NCI-H1694 treated with DMSO at 0.1 percent for 48 hours (cell line): ENCODE results near the gene DNAJB2.
"Not testable (repeated sequence)": the region's sequence is repeated elsewhere in the genome, so short reads cannot be mapped to it uniquely, and the experiment has no call there.

ENCODE experiments used
- DNase-seq: peaks from one replicate; lab custom pipeline; 2025; lab: John Stamatoyannopoulos, UW

The DNAJB2 gene

DNA sequence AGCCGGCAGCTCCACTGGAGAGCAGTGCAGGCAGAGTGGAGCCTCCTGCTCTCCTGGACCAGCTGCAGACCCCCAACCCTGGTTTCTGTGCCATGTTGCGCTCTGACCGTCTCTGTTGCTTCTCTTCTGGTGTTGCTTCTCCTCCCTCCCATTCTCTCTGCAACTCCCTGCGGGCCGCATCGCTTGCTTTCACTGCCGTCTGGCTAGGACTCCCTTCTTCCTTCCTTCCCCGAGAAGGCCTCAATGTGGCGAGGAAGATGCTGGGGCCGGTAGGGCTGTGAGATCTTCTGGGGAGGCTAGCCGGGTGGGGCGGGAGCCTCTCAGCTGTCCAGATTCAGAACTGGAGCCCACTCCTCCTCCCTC is 6.2 kb downstream of the DNAJB2 start:
- DNase-seq: no peak

DNA sequence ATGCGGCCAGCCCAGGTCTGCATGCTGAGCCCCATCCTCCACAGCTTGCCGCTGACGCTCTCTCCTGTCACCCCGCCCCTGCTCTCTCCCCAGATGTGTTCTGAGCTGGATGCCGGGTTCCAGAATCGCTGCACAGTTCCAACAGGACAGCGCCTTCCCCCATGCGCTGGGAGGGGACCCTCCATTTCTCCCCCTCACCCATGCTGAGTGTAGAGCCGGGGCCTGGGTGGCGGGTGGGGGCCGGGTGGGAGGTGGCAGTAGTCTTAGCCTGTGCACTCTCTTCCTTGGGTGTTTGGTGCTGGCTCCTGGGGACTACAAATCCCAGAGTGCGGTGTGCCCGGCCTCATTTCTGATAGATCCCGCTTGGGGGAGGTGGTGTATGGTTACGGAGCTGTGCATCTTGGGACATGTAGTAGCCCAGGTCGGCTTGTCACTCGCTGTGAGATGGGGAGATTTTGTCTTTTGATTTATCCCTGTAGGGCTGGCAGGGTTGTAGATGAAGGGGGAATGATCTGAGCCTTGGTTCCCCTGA is 6.8 kb downstream of the DNAJB2 start:
- DNase-seq: no peak

DNA sequence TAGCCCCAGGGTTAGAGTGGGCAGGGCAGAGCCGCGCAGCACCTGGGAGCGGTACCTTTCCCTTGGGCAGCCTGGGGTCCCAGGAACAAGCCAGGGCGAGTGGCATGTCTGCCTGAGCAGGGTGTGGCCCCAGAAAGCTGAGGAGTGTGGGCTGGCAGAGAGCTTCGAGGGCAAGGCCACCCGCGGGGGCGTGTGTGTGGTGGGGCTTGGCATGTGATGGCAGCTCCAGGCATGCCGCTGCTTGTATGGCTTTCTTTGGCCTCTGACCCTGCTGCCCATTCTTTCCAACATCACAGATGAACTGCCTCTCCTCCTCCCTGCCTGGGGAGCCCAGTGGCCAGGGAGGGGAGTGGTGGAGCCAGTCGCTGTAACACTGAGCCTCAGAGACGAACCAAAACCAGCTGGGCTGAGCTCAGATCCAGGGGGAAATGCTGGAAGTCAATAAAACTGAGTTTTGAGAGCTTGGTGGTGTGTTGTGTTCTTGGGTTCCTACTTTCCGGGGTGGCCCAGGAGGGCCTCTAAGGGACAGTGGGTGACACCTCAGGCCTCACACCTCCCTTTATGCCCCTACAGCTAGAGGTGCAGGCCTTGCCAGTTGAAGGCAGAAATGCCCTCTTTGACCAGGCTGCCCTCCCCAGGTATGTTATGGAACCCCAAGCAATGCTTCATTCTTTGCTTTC is 7.4 kb downstream of the DNAJB2 start:
- no peak for DNase-seq

DNA sequence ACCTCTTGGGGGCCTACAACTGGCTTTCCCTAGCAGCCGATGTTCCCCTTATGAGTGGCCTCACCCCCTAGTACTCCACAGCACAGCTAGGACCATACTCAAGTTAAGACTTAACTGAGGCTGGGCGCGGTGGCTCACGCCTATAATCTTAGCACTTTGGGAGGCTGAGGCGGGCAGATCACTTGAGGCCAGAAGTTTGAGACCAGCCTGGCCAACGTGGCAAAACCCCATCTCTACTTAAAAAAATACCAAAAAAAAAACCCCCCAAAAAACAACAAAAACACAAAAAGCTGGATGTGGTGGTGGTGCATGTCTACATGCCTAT is 7.9 kb downstream of the DNAJB2 start:
- DNase-seq: not testable (repeated sequence)

DNA sequence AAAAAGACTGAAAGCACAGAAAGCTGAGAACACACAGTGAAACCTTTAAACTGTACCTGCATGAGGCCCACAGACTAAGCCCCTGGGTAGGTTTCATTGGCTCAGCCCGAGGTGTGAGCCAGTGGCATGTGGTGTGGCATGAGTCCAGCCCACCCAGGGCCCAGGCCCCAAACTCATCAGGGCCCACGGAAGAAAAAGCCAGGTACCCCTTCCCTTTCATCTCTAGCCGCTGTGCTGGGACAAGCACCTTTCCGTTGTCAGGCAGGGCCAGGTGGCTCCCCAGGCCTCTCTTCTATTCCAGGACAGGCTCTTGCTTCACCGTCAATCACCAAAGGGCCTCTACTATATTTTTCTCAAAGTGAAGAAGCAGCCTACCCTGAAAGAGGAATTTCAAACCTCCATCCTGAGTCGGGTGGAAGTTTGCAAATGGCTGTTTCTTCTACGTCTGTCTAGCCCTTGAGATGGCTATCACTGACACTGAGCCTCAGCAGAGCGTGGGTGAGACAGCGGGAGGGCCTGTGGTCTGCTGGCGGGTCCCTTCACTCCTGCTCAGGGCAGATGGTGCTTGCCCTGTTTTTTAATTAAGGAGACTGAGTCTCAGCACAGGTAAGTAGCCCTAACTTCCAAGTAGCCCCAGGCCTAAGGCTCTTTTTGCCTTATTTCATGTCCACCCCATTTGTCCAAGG is 8.6 kb downstream of the DNAJB2 start:
- DNase-seq: no peak

DNA sequence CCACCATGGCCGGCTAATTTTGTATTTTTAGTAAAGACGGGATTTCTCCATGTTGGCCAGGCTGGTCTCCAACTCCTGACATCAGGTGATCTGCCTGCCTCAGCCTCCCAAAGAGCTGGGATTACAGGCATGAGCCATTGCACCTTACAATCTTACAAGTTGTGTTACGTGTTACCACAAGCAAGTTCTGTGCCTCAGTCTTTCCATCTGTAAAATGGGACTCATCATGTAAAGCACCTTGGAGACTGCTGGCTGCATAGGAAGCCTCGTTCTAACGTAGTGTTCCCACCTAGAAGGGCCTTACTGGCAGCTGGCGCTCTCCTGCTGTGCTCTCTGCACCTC is 10.0 kb downstream of the DNAJB2 start:
- peak; percentile 80 for DNase-seq

DNA sequence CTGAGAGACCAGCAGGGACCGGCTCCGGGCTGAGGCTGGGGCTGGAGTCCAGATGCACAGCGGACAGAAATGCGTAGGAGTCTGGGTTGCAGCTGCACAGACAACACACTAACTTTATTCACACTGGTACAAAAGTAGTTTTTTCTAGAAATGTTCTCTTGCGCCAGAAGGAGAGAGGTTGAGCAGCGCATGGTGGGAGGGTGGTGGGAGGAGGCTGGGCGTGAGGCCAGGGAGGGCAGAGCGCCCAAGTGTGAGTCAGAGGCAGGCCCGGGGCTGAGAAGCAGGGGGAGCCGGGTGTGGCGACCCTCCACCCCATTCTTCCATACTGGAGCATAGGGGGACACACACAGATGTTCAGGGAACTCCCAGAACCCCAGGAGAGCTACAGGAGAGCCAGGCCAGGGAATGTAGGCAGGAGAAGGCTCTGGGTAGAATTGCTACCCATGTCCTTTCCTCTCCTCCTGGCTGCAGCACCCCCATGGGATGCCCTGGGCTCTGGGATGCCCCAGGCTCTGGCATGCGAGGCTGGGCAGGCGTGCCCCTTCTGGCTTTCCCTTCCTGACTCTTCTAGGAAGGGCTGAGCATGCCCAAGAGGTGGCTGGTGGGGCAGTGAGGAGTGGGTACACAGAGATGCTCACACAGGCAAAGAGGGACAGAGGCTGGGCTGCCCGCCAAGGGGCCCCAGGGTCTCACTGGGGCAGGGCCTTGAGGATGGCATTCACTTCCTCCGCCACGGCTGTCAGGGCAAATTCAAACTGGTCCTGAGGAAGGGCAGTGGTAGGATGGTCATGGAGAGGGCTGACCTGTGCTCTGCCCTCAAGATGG is 10.6 kb downstream of the DNAJB2 start:
- peak; percentile 80 for DNase-seq

DNA sequence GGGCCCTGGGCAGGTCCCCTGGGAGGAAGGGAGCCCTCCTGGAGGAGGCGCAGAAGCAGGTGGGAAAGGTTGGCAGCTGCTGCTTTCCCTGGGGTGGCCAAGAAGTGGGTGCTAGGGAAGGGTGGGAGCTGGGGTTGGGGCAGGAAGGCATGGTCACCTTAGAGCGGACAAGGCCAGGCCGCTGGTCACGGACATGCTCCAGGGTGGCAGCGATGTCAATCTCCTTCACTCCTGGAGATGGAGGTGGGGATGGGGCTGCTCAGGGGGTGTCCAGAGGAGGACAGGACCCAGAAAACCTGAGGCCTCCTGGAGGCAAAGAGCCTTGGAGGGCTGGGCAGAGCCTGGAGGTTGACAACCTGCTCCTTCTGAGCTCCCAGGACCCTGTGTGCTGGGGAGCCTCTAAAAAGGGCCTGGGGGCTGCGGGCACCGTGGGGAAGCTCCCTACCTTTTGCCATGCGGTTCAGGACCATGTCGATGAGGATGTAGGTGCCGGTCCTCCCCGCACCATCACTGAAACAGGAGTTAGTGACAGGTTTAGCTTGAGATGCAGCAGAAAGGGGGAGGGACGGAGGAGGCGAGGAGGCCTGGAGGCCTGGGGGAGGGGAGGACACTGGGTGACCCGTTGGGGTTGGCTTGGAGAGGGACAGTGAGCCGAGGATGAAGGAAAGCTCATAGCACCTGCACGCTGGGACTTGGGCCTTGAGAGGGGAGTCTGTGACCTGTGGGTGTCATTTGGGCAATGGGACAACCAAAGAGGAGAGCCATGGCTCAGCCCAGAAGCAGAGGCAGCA is 11.4 kb downstream of the DNAJB2 start:
- no peak for DNase-seq

DNA sequence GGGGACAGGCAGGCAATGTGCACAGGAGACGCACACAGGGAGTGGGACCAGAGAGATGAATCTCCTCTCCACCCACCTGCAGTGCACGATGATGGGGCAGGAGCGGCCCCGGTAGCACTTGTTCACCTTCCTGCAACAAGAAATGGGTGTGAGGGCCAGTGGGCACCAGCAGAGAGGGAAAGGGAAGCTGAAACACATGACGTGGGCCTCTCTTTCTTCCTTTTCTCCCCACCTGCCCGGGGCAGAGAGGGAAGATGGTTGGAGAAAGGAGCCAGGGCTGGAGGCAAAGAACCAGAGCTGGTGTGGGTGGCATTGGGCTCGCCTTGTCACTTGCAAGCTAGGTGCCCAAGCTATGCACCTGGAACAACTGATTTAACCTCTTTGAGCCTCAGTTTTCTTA is 12.2 kb downstream of the DNAJB2 start:
- DNase-seq: no peak

DNA sequence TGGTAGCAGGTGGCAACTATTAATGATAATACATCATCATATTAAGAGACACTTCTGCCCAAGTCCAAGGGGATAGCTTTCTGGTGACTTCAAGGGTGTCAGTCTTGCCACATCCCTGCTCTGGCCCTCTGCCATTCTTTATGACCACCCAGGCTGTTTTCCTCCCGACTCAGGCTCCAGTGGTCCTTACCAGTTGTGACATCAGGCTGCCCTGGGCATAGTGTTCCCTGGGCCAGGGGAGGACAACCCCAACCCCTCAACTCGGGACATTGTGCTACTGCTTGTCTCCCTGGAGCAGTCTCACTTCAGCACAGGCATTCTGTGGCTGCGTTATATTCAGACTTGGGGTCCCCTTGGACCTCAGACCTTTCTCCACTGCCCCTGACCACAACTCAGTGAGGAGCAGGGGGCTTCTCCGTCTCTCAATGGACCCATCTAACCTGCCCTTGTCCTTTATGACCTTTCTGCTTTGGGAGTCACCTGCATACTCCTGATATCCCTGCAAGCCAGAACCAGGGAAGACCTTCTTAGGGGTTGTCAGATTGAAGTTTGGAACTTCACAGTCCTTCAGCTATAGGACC is 12.8 kb downstream of the DNAJB2 start:
- no peak for DNase-seq

DNA sequence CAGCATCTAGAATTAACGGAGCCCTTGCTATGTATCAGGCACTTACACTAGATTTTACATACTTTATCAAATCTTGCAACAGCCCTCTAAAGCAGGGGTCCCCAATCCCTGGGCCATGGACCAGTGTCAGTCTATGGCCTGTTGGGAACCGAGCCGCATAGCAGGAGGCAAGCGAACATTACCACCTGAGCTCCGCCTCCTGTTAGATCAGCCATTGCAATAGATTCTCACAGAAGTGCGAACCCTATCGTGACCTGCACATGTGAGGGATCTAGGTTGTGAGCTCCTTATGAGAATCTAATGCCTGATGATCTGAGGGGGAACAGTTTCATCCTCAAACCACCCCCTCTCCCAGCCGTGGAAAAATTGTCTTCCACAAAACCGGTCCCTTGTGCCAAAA is 13.4 kb downstream of the DNAJB2 start:
- no peak for DNase-seq

DNA sequence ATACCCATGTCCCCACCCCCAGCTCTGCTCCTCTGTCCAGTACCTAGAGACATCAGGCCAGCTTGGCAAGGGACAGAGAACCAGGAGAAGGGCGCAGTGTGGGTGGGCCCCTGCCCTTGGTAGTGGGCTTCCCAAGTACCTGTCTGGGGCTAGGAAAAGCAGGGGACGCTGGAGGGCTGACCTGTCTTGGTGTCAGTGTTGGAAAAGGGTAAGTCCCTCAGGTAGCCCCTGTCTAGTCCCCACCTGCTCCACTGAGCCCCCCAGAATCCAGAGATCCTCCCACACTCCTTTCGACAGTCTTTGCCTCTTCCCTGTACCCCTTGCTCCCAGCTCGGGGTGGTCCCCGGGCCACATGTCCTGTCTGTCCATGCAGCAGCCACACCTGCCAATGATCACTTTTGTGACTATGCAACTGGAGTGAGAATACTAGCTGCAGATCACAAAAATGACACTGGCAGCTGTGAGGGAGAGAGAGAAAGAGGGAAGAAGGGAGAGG is 14.6 kb downstream of the DNAJB2 start:
- no peak for DNase-seq

DNA sequence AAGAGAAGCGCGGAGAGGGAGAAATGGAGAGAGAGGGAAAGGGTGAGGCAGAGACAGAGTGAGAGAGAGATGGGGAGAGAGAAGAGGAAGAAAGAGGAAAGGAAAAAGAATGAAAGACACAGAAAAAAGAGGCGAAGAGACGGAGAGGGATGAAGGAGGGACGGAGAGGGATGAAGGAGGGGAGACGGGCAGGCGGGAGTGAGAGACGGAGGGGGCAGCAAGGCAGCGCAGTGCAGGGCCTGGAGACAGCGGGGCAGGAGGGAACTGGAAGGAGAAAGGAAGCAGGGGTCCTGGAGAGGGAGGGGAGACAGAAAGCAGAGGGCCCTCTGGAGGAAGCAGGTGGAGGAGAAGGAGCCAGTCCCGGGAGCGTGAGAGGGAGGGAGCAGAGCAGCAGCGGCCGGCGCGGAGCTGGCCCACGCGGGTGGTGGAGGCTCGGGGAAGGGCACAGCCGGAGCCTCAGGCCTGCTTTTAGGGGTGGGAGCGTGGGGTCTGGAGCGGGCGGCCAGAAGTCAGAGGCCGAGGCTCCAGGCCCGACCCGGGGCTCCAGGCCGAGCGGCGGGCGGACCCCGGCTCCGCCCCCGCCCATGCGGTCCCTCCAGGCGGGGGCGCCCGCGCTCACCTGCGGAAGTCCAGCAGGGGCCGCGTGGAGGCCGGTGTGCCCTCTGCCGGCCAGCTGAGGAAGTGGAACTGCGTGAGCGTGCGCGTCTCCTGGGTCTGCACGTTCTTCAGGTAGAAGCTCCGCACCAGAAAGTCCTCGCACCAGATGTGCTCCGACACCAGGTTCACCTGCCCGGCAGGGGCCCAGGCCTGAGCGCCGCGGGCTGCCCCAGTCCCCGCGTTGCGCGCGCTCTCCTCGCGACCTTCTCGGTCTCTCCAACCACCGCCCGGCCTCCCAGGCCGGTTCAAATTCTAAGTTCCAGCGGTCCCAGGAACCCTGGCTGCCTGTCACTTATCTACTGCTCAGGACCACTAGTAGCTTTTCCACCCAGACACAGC is 15.5 kb downstream of the DNAJB2 start:
- DNase-seq: peak; percentile 73

DNA sequence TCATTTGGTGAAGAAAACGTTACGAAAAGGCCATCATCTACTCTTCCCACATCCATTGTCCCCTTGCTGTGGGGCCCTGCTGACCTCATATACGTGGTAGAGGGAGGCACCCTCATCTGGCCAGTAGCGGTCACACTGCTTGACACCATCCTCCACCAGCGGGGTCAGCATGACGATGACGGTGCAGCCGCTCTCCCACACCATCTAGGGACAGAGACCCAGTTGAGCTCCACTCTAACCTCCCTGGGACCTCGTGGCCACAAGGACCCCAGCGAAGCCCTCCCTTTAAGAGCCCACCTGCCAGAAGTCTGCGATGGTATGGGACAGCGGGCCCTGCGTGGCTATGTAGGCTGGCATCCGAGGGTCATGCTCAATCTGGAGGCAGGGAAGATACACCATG is 17.0 kb downstream of the DNAJB2 start:
- DNase-seq: no peak

DNA sequence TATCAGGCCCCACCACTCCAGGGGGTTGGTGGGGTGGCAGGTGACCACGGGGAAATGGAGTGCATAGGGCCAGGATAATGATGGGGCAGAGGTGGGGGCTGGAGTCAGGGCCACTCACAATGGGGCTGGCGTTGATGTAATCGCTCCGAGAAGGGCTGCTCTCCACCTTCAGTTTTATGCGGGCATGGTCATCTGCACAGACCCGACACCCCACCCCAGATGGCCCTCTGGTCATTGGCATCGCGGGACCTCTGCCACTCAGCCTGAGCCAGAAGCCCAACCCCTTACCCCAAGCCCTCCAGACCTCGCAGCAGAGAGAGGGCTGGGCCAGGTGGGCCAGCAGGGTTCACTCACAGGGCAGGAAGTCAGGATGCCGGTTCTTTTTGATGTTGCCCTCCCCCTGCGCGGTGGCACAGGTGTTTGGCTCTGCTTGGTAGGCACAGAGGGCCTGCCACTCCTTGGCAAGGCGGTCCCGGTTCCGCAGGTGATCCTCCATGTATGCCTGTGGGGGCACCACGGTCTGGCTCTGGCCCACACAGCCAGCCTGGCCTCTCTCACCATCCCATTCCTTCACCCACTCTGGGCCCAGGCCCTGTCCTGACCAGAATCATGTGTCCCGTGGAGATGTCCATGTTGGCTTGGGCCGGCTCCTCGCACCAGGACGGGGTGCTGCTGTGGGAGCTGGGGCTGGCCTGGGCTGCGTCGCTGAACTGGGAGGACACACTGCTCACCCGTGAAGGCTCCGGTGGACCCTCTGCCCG is 17.6 kb downstream of the DNAJB2 start:
- DNase-seq: no peak

DNA sequence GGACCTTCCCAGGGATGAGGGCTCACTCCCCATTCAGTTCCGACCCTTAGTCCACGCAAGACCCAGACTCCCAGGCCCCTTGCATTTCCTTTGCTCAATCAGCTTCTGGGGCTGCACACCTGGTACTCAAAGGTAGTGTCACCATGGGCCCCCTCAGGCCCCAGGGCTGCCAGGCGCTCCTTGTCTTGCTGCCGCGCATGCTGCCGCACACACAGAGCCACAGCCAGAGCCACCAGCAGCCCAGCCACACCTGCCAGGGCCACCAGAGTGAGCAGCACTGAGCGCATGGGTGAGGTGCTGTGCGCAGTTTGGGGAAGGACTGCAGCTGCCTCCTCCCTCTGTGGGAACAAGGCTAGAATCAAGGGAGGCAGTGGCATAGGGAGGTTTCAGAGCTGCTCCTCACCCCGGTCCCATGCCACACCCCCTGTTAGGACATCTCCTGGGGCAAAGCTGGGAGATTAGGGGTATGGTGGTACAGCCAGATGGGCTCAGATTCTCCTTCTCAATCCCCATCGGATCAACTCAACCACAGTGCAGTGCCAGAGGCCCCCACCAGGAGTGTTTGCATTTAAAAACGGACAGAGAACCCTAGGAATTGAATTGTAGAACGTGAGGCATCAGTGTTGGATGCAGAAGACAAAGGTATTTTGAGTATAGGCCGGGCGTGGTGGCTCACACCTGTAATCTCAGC is 18.7 kb downstream of the DNAJB2 start:
- no peak for DNase-seq

DNA sequence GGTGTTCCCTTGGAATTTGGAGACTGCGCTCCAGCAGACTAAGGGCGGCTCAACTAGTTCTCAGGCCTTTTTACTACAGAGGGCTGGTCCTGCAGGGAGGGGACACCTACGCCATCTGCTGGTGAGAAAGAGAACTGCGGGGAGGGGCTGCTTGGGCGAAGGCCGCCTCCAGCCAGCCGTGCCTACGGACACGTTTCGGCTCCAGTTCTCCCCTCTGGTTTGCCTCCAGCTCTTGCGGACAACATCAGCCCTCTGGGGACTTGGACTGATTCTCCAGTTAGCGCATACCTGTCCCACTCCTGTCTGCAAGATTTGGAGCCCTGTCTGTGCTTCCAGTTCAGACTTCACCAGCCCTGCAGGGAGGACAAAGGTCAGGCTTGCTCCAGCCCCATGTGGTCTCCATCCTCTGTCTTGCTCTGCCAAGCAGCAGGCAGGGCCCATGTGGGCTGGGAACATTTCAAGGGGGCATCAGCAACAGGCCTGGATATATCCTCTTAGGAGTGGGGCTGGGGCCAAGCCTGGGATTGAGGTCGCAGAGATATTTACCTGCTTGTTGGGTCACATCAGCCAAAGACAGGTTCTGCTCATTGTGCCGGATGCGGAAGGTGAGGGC is 19.7 kb downstream of the DNAJB2 start:
- DNase-seq: peak; percentile 53

DNA sequence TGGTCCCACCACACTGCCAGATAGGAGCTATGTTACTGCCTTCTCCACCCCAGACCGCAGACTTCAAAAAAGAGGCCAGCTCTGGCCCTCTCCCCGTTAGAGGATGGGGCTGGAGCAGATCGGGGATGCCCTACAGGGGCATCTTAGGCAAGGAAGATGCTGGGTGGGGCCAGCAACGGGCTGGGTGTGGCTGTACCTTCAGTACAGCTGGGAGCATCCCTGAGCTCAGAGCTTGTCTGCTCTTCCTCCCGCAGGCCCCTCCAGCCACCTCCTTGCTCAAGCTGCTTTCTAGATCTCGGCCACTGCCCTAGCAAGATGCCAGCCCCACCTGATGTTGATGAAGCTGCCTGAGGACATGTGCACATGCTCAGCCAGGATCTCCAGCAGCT is 20.2 kb downstream of the DNAJB2 start:
- DNase-seq: no peak

DNA sequence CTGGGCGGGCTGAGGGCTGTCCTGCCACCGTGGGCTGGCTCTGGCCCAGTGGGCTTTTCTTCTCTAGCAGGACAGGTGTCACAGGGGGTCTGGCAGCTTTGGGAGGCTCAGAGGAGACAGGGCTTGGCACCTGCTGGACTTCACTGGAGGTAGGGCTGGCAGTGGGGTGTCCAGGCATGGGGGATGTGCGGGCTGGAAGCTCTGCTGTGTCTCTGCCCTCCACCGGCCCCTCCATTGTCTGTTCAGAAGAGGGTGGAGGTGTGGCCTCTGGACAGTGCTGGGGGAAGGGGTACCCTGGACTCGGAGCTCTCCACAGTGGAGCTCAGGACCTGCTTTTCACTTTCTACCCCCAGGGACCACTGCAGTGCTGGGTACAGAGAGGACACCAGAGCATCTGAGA is 20.9 kb downstream of the DNAJB2 start:
- DNase-seq: no peak
